K562 (cell line): ENCODE data around the gene KHNYN. TPM values are rescaled to one million over a fixed set of nuclear protein-coding genes. Genes with fewer than 3 reads are reported as not detected.

Experiments
- ATAC-seq: fragments of 200-7000 bp; cut with Tn5 transposase; 3 replicates; pipeline ENCODE4 v1.9.1; 2020; ENCODE audit warnings: moderate library complexity
- BruUV-seq: library from RNA; stranded (reverse); fragments of 400-500 nt; replicated peaks from 2 replicates; lab custom pipeline; 2021; lab: Mats Ljungman, UMichigan
- CTCF ChIA-PET: fragments of 300-600 bp; formaldehyde crosslinking; extraction: SDS; loops from one replicate; lab custom pipeline; 2021; ENCODE audit warnings: low intra/inter-chr PET ratio; lab: Yijun Ruan, JAX
- POLR2A ChIA-PET: fragments of 300-600, 350-650 bp; sonication (Branson Sonifier 250); formaldehyde crosslinking; extraction: SDS; loops from one replicate; lab custom pipeline; 2021; ENCODE audit warnings: antibody characterized with exemption, inconsistent platforms; lab: Yijun Ruan, JAX
- DNase-seq, 4 experiments: peaks; one replicate each; pipeline versions ENCODE4 v3.0.0 to v3.0.0-alpha.2; 2011 to 2018; ENCODE audit warnings: low spot score in 3 of 4, mixed read lengths in 3 of 4; ENCODE audit errors: extremely low read depth in 1 of 4
- FAIRE-seq: peaks from 2 replicates; lab custom pipeline; 2011; peaks lifted over from hg19 to GRCh38; lab: Jason Lieb, UNC
- H2AFZ ChIP-seq: 2 replicates; pipeline ENCODE4 v1.6.0; 2011; ENCODE audit warnings: low read depth, low read length, control low read depth, inconsistent platforms
- H3K27ac ChIP-seq: fragments of 200-600 bp; 3 replicates; pipeline ENCODE4 v1.8.0; 2011; ENCODE audit warnings: low read depth, mild to moderate bottlenecking, control low read depth, inconsistent platforms, low read length, moderate library complexity, mixed read lengths; ENCODE audit errors: extremely low read depth
- H3K27me3 ChIP-seq, 2 experiments: fragments of 300-600 bp in 1 of 2; 2 replicates in 1 of 2; 3 replicates in 1 of 2; pipeline versions ENCODE4 v1.6.0 to v1.8.0; 2011; ENCODE audit warnings: inconsistent platforms in 2 of 2, low read length in 2 of 2, mild to moderate bottlenecking in 1 of 2, mixed read lengths in 1 of 2, moderate library complexity in 1 of 2; ENCODE audit not compliant: control insufficient read depth in 2 of 2, insufficient read depth in 2 of 2
- H3K36me3 ChIP-seq: fragments of 300-600 bp; 3 replicates; pipeline ENCODE4 v1.8.0; 2011; ENCODE audit warnings: mild to moderate bottlenecking, low read length, inconsistent platforms; ENCODE audit not compliant: control insufficient read depth, insufficient read depth
- H3K4me1 ChIP-seq, 2 experiments: fragments of 200-600 bp in 1 of 2; replicated peaks in 1 of 2; 2 replicates in 1 of 2; 3 replicates in 1 of 2; pipeline versions ENCODE4 v1.5.1 to v1.8.0; 2011; ENCODE audit warnings: inconsistent platforms in 2 of 2, low read length in 2 of 2, mild to moderate bottlenecking in 1 of 2, mixed read lengths in 1 of 2, moderate library complexity in 1 of 2; ENCODE audit not compliant: control insufficient read depth in 2 of 2, insufficient read depth in 2 of 2
- H3K4me2 ChIP-seq: 2 replicates; pipeline ENCODE4 v1.6.1; 2011; ENCODE audit warnings: low read length, control low read depth, inconsistent platforms, mixed read lengths; ENCODE audit not compliant: insufficient read depth
- H3K4me3 ChIP-seq: fragments of 200-600 bp; sonication (generic), shearing (Covaris generic); 2 replicates; pipeline ENCODE4 v1.5.1; 2016; ENCODE audit warnings: control low read depth, inconsistent platforms
- H3K79me2 ChIP-seq: fragments of 200-600 bp; 3 replicates; pipeline ENCODE4 v1.8.0; 2011; ENCODE audit warnings: low read length, inconsistent platforms; ENCODE audit not compliant: control insufficient read depth, insufficient read depth
- H3K9ac ChIP-seq, 2 experiments: 2 replicates each; pipeline versions ENCODE4 v1.6.0 to v1.6.1; 2011; ENCODE audit warnings: low read depth in 2 of 2, low read length in 2 of 2, control low read depth in 1 of 2, inconsistent platforms in 1 of 2, mild to moderate bottlenecking in 1 of 2, mixed read lengths in 1 of 2; ENCODE audit not compliant: insufficient read depth in 1 of 2
- H3K9me1 ChIP-seq: one replicate; pipeline ENCODE4 v1.6.0; 2011; ENCODE audit warnings: inconsistent platforms, mild to moderate bottlenecking, low read length, moderate library complexity; ENCODE audit not compliant: control insufficient read depth, insufficient read depth
- H3K9me3 ChIP-seq: replicated peaks from 2 replicates; pipeline ENCODE4 v1.5.1; 2011; ENCODE audit warnings: low read depth, low read length, inconsistent platforms; ENCODE audit not compliant: control insufficient read depth, insufficient read depth
- H4K20me1 ChIP-seq: replicated peaks from 2 replicates; pipeline ENCODE4 v1.6.1; 2011; ENCODE audit warnings: low read length, inconsistent platforms, mixed read lengths; ENCODE audit not compliant: control insufficient read depth, insufficient read depth
- BACH1 ChIP-seq: fragments of 200-800 bp; sonication (Bioruptor generic); IDR thresholded peaks from 2 replicates; pipeline ENCODE4 v1.6.1; 2016; ENCODE audit warnings: missing genetic modification characterization, missing compliant biosample characterization
- C11orf30 ChIP-seq: fragments of 450-650 bp; IDR thresholded peaks from 2 replicates; pipeline ENCODE4 v1.6.1; 2016; ENCODE audit warnings: low read depth, mild to moderate bottlenecking
- DPF2 ChIP-seq: fragments of 450-650 bp; IDR thresholded peaks from 2 replicates; pipeline ENCODE4 v1.6.1; 2016
- ELF2 ChIP-seq: fragments of 250-450 bp; sonication (Bioruptor Pico); IDR thresholded peaks from 2 replicates; pipeline ENCODE4 v1.5.0; 2021; ENCODE audit warnings: mild to moderate bottlenecking
- KLF13 ChIP-seq: fragments of 450-650 bp; IDR thresholded peaks from 2 replicates; pipeline ENCODE4 v1.6.1; 2016; ENCODE audit warnings: missing genetic modification characterization, low read depth, mild to moderate bottlenecking, missing compliant biosample characterization, moderate library complexity, borderline replicate concordance
- PHF20 ChIP-seq: fragments of 450-650 bp; IDR thresholded peaks from 2 replicates; pipeline ENCODE4 v1.6.1; 2018; ENCODE audit not compliant: partially characterized antibody
- RAD51 ChIP-seq: fragments of 450-650 bp; IDR thresholded peaks from 2 replicates; pipeline ENCODE4 v1.7.1; 2016; ENCODE audit warnings: low read depth, mild to moderate bottlenecking, borderline replicate concordance
- TAF1 ChIP-seq: IDR thresholded peaks from 2 replicates; pipeline ENCODE4 v1.6.1; 2011; ENCODE audit warnings: mild to moderate bottlenecking, low read length, moderate library complexity; ENCODE audit not compliant: insufficient read depth, control insufficient read depth, severe bottlenecking; ENCODE audit errors: extremely low read depth
- TBP ChIP-seq: optimal IDR thresholded peaks from 2 replicates; pipeline ENCODE3; 2011; ENCODE audit warnings: low read depth, low read length, improper control_type of control experiment
- ZKSCAN1 ChIP-seq: fragments of 150-350 bp; IDR thresholded peaks from 2 replicates; pipeline ENCODE4 v1.6.1; 2016; ENCODE audit warnings: low read depth, low read length
- ZNF212 ChIP-seq: fragments of 450-650 bp; formaldehyde crosslinking; IDR thresholded peaks from 2 replicates; pipeline ENCODE4 v1.4.0; 2020; ENCODE audit warnings: mild to moderate bottlenecking
- WGBS: fragments of 100-300 bp; shearing (Covaris generic); methylation state at CpG from one replicate; pipeline ENCODE4 v1.1.6; 2016; ENCODE audit warnings: low coverage, mixed read lengths; ENCODE audit not compliant: insufficient coverage; ENCODE audit errors: missing lambda C conversion rate; 5-methylcytosine and 5-hydroxymethylcytosine counted together
- in situ Hi-C: fragments of 300-500 bp; cut with MboI; formaldehyde crosslinking; loops from 4 replicates; pipeline ENCODE4 v1.15.0; 2018; ENCODE audit warnings: inconsistent platforms, mixed read lengths
- intact Hi-C: fragments of 100-400 bp; cut with micrococcal nuclease; formaldehyde crosslinking; loops from 2 replicates; pipeline ENCODE4 v1.14.2; 2022
- polyA plus RNA-seq, 8 experiments: library from polyadenylated mRNA; depleted of rRNA in 4 of 8; stranded (reverse) in 5 of 8; unstranded in 3 of 8; fragments of >200 nt; fragmentation: Nextera tagmentation in 2 of 8; fragmentation: Illumina TruSeq in 1 of 8; extraction: Ambion mirVana in 2 of 8; extraction: Trizol in 1 of 8; gene quantifications; 2 replicates each; pipeline versions ENCODE4 v1.2.1 to v1.2.3, GENCODE V29; 2011 to 2014; ENCODE audit warnings: inconsistent platforms in 1 of 8, missing spikeins in 1 of 8
- total RNA-seq, 7 experiments: library from RNA; depleted of rRNA in 6 of 7; stranded (reverse); fragments of >200 nt in 6 of 7; fragmentation: Illumina TruSeq in 2 of 7; extraction: Trizol in 2 of 7; gene quantifications; 2 replicates each; pipeline versions ENCODE4 v1.2.1 to v1.2.3, GENCODE V29; 2011 to 2021; ENCODE audit warnings: low replicate concordance in 1 of 7
- TF ChIP-seq, protein P1 (sequence below): fragments of 250-450 bp; sonication (Bioruptor Pico); IDR thresholded peaks from 2 replicates; pipeline ENCODE4 v1.4.0; 2020
- TF ChIP-seq, protein P2 (sequence below): fragments of 250-450 bp; sonication (Bioruptor Pico); IDR thresholded peaks from 2 replicates; pipeline ENCODE4 v1.5.0; 2022; ENCODE audit warnings: mild to moderate bottlenecking

KHNYN gene
- total and polyA plus RNA-seq, 9 of the 15 experiments (the other 6 are each of a cell fraction or from before 2014, with no cell fraction given) = 0.76 to 26.0 (median 14.1) TPM

DNA sequence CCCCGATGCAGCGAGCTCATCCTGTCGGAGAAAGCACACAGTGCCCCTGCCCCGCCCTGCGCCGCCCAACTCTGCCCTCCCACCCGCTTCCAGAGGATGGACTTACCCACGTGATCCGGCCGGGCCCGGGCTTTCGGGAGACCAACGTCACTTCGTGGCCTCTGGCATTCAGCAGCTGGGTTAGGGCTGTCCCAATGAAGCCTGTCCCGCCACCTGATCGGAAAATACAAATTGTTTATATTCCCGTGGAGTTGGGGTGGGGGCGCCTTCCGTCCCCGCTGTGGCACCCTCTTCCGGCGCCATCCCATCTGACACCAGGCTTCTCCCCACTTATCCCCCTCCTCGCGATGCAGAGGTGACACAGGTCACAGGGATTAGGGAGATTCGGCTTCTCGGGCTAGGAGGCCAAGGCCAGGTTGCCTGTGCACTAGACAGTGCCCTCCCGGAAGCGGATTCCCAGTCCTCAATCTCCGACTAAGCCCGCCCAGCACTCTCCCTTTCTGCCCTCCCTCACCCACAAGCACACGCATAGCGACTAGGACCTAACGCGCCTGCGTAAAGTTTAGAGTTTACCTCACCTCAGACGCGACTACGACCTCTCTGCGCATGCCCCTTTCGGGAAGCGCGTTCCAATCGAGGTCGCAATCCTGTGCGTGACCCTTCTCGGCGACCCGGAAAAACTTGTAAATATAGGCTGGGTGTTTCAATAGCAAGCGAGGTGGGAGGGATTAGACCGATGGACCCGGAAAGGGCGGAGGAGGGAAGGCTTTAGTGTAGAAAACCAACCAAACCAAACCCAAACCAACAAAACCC lies 12.7 kb downstream of the KHNYN start, which contains the start of gene SDR39U1:
Gene SDR39U1, minus strand, starts transcription at position 537 of the 813 bp plus-strand sequence. Its CDS starts 7 bp downstream, at position 530.
- Histone ChIP-seq H3K27ac (peak within 1 kb of the TSS; percentile 91), H3K79me2 (peaks cover 23% of the 10 kb centered on the region), H3K9me3 (no peaks in the 10 kb centered on the region), H3K4me2 (peak within 1 kb of the TSS; percentile 98), H3K4me3 (peak within 1 kb of the TSS; percentile 68), H3K27me3 (no peaks in the 10 kb centered on the region), H4K20me1 (no peaks in the 10 kb centered on the region), H2AFZ (peak within 1 kb of the TSS; percentile 96), H3K9me1 (no peaks in the 10 kb centered on the region), H3K9ac (peak within 1 kb of the TSS; percentile 91 to 94), H3K4me1 (peaks cover 0 to 10% of the 10 kb centered on the region in 2 experiments; a peak in 2 of 5 replicates), H3K36me3 (peaks cover 41% of the 10 kb centered on the region)
- intact Hi-C loops = no loop called here
- peak; percentile 84 to 97 (median 90) for DNase-seq
- FAIRE-seq = peak; percentile 100
- 1% methylated on average over 44 of the region's 52 CpGs for WGBS
- TSS peak; percentile 69 for BruUV-seq
- peak; percentile 96 for ATAC-seq
- ChIA-PET POLR2A (interaction anchor here (0.6 to 3.6 kb wide), 6 partner anchors 12 to 1377 kb away, joined by 3 to 43 read pairs (median 3); partner anchors contain the start of genes CBLN3 and KHNYN), CTCF (no interaction called here)
- in situ Hi-C loops = no loop called here
- TF ChIP-seq DPF2 (no peak), TBP (peak; percentile 42), TAF1 (peak; percentile 54), C11orf30 (peak; percentile 91), PHF20 (peak; percentile 93), ZKSCAN1 (no peak), ELF2 (CRISPR knock-in tag) (no peak), BACH1 (tag) (no peak), KLF13 (tag) (no peak), RAD51 (peak; percentile 83), ZNF212 (CRISPR knock-in tag) (no peak)
- TF ChIP-seq, protein P1, sequence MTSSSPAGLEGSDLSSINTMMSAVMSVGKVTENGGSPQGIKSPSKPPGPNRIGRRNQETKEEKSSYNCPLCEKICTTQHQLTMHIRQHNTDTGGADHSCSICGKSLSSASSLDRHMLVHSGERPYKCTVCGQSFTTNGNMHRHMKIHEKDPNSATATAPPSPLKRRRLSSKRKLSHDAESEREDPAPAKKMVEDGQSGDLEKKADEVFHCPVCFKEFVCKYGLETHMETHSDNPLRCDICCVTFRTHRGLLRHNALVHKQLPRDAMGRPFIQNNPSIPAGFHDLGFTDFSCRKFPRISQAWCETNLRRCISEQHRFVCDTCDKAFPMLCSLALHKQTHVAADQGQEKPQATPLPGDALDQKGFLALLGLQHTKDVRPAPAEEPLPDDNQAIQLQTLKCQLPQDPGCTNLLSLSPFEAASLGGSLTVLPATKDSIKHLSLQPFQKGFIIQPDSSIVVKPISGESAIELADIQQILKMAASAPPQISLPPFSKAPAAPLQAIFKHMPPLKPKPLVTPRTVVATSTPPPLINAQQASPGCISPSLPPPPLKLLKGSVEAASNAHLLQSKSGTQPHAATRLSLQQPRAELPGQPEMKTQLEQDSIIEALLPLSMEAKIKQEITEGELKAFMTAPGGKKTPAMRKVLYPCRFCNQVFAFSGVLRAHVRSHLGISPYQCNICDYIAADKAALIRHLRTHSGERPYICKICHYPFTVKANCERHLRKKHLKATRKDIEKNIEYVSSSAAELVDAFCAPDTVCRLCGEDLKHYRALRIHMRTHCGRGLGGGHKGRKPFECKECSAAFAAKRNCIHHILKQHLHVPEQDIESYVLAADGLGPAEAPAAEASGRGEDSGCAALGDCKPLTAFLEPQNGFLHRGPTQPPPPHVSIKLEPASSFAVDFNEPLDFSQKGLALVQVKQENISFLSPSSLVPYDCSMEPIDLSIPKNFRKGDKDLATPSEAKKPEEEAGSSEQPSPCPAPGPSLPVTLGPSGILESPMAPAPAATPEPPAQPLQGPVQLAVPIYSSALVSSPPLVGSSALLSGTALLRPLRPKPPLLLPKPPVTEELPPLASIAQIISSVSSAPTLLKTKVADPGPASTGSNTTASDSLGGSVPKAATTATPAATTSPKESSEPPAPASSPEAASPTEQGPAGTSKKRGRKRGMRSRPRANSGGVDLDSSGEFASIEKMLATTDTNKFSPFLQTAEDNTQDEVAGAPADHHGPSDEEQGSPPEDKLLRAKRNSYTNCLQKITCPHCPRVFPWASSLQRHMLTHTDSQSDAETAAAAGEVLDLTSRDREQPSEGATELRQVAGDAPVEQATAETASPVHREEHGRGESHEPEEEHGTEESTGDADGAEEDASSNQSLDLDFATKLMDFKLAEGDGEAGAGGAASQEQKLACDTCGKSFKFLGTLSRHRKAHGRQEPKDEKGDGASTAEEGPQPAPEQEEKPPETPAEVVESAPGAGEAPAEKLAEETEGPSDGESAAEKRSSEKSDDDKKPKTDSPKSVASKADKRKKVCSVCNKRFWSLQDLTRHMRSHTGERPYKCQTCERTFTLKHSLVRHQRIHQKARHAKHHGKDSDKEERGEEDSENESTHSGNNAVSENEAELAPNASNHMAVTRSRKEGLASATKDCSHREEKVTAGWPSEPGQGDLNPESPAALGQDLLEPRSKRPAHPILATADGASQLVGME (CRISPR knock-in tag) = no peak
- TF ChIP-seq, protein P2, sequence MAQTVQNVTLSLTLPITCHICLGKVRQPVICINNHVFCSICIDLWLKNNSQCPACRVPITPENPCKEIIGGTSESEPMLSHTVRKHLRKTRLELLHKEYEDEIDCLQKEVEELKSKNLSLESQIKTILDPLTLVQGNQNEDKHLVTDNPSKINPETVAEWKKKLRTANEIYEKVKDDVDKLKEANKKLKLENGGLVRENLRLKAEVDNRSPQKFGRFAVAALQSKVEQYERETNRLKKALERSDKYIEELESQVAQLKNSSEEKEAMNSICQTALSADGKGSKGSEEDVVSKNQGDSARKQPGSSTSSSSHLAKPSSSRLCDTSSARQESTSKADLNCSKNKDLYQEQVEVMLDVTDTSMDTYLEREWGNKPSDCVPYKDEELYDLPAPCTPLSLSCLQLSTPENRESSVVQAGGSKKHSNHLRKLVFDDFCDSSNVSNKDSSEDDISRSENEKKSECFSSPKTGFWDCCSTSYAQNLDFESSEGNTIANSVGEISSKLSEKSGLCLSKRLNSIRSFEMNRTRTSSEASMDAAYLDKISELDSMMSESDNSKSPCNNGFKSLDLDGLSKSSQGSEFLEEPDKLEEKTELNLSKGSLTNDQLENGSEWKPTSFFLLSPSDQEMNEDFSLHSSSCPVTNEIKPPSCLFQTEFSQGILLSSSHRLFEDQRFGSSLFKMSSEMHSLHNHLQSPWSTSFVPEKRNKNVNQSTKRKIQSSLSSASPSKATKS (CRISPR knock-in tag) = no peak
